Ovary (tissue), 3 donors: ENCODE data around the gene CRTC3.

ENCODE experiments used
- EP300 ChIP-seq: sonication (generic); formaldehyde crosslinking; IDR thresholded peaks from one replicate; pipeline ENCODE4 v1.6.1; 2017; ENCODE audit warnings: antibody characterized with exemption
- POLR2A ChIP-seq: fragments of 450-650 bp; IDR thresholded peaks from one replicate; pipeline ENCODE4 v1.6.1; 2017; ENCODE audit warnings: antibody characterized with exemption, mild to moderate bottlenecking, moderate library complexity
- TF ChIP-seq, protein P1 (sequence below), 3 donors: fragments of 450-650 bp in 2 of 3; fragments of 200-600 bp in 1 of 3; IDR thresholded peaks; one replicate each; pipeline versions ENCODE4 v1.5.1 to v1.8.0; 2016 to 2022; ENCODE audit warnings: antibody characterized with exemption in 3 of 3, mild to moderate bottlenecking in 1 of 3
- donor health status: DM: no; HTN: no; CAD: no.

GRCh38 chr15:90691369-90691768 lies 161.6 kb downstream of the CRTC3 start:
- TF ChIP-seq, protein P1, sequence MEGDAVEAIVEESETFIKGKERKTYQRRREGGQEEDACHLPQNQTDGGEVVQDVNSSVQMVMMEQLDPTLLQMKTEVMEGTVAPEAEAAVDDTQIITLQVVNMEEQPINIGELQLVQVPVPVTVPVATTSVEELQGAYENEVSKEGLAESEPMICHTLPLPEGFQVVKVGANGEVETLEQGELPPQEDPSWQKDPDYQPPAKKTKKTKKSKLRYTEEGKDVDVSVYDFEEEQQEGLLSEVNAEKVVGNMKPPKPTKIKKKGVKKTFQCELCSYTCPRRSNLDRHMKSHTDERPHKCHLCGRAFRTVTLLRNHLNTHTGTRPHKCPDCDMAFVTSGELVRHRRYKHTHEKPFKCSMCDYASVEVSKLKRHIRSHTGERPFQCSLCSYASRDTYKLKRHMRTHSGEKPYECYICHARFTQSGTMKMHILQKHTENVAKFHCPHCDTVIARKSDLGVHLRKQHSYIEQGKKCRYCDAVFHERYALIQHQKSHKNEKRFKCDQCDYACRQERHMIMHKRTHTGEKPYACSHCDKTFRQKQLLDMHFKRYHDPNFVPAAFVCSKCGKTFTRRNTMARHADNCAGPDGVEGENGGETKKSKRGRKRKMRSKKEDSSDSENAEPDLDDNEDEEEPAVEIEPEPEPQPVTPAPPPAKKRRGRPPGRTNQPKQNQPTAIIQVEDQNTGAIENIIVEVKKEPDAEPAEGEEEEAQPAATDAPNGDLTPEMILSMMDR (IDR thresholded peaks at IDR 0.05) = no peak
- TF ChIP-seq POLR2A = no peak
- no peak for TF ChIP-seq EP300
